ENCODE data around the gene CFAP221. TPM values are rescaled to one million over a fixed set of nuclear protein-coding genes. Genes with fewer than 3 reads are reported as not detected.

Gene CFAP221
- total RNA-seq, 1 experiment from 2014 or later, result not detected

GRCh38 chr2:119697290-119698020 lies 153.2 kb downstream of the CFAP221 start:
- DNase-seq, result no peak
- no peaks in the 10 kb centered on the region for H3K9me2 ChIP-seq (ENCODE audit: insufficient read depth)
- CTCF ChIA-PET, result no interaction called here
- H3K4me1 ChIP-seq (replicated peaks; ENCODE audit: insufficient read depth), result no peaks in the 10 kb centered on the region
- BruUV-seq (replicated peaks), result no TSS peak
- no peaks in the 10 kb centered on the region for H3K36me3 ChIP-seq (ENCODE audit: low read depth)
- H3F3A ChIP-seq (ENCODE audit: insufficient read depth, low read depth), result no peaks in the 10 kb centered on the region
- intact Hi-C loops (cut with micrococcal nuclease; ENCODE audit: unreplicated experiment), result no loop called here
- no peak overlapping the region for H3K27ac ChIP-seq
- H3K79me2 ChIP-seq (ENCODE audit: low read depth), result no peaks in the 10 kb centered on the region
- H3K27me3 ChIP-seq (ENCODE audit: insufficient read depth, low read depth), result no peaks in the 10 kb centered on the region
- H3K9me3 ChIP-seq (ENCODE audit: insufficient read depth, low read depth), result no peaks in the 10 kb centered on the region
- H4K20me1 ChIP-seq (ENCODE audit: insufficient read depth), result no peaks in the 10 kb centered on the region; the same call in 1 of the 2 replicates
- H2AFZ ChIP-seq, result no peak overlapping the region
- no peak overlapping the region for H3K4me3 ChIP-seq
- POLR2A ChIA-PET (ENCODE audit: unreplicated experiment), result no interaction called here
- no peak for TF ChIP-seq EZH2 (IDR thresholded peaks at IDR 0.05; ENCODE audit: low read depth)
- TF ChIP-seq CTCF (conservative IDR thresholded peaks at IDR 0.05), result no peak
- H3K4me2 ChIP-seq, result no peak overlapping the region

- Histone ChIP-seq H3K36me3 (ENCODE audit: low read depth) (no peaks in the 10 kb centered on the region), H4K20me1 (ENCODE audit: insufficient read depth) (no peaks in the 10 kb centered on the region; the same call in 1 of the 2 replicates), H3K4me2 (no peak overlapping the region), H3K27me3 (ENCODE audit: insufficient read depth, low read depth) (no peaks in the 10 kb centered on the region), H3K4me3 (no peak overlapping the region), H3K9me2 (ENCODE audit: insufficient read depth) (no peaks in the 10 kb centered on the region), H3K9me3 (ENCODE audit: insufficient read depth, low read depth) (no peaks in the 10 kb centered on the region), H3K79me2 (ENCODE audit: low read depth) (no peaks in the 10 kb centered on the region), H3F3A (ENCODE audit: insufficient read depth, low read depth) (no peaks in the 10 kb centered on the region), H2AFZ (no peak overlapping the region), H3K27ac (no peak overlapping the region), H3K4me1 (replicated peaks; ENCODE audit: insufficient read depth) (no peaks in the 10 kb centered on the region)
- intact Hi-C loops (cut with micrococcal nuclease; ENCODE audit: unreplicated experiment), result no loop called here
- DNase-seq, result no peak
- TF ChIP-seq CTCF (conservative IDR thresholded peaks at IDR 0.05) (no peak), EZH2 (IDR thresholded peaks at IDR 0.05; ENCODE audit: low read depth) (no peak)
- POLR2A ChIA-PET (ENCODE audit: unreplicated experiment), result no interaction called here
- BruUV-seq (replicated peaks), result no TSS peak
- CTCF ChIA-PET, result no interaction called here
These were observed 154.0 kb downstream of the CFAP221 start for GRCh38 chr2:119698246-119698645.

- no peaks in the 10 kb centered on the region for H3K9me2 ChIP-seq (ENCODE audit: insufficient read depth)
- ChIA-PET CTCF (no interaction called here), POLR2A (ENCODE audit: unreplicated experiment) (no interaction called here)
- H3K9me3 ChIP-seq (ENCODE audit: insufficient read depth, low read depth), result no peaks in the 10 kb centered on the region
- no peak overlapping the region for H3K27ac ChIP-seq
- H4K20me1 ChIP-seq (ENCODE audit: insufficient read depth), result no peaks in the 10 kb centered on the region; the same call in 1 of the 2 replicates
- no peaks in the 10 kb centered on the region for H3K4me1 ChIP-seq (replicated peaks; ENCODE audit: insufficient read depth)
- no peak overlapping the region for H3K4me3 ChIP-seq
- intact Hi-C loops (cut with micrococcal nuclease; ENCODE audit: unreplicated experiment), result no loop called here
- no peaks in the 10 kb centered on the region for H3K36me3 ChIP-seq (ENCODE audit: low read depth)
- DNase-seq, result no peak
- no peaks in the 10 kb centered on the region for H3K79me2 ChIP-seq (ENCODE audit: low read depth)
- BruUV-seq (replicated peaks), result no TSS peak
- no peaks in the 10 kb centered on the region for H3F3A ChIP-seq (ENCODE audit: insufficient read depth, low read depth)
- H3K27me3 ChIP-seq (ENCODE audit: insufficient read depth, low read depth), result no peaks in the 10 kb centered on the region
- TF ChIP-seq CTCF (conservative IDR thresholded peaks at IDR 0.05) (no peak), EZH2 (IDR thresholded peaks at IDR 0.05; ENCODE audit: low read depth) (no peak)
- H2AFZ ChIP-seq, result no peak overlapping the region
- H3K4me2 ChIP-seq, result no peak overlapping the region
These were observed 154.9 kb downstream of the CFAP221 start for GRCh38 chr2:119699016-119699606.

Data from PC-9 (cell line).